NCI-H748 (cell line): ENCODE measurements around the gene CLNS1A.
"Not testable (repeated sequence)": the region's sequence is repeated elsewhere in the genome, so short reads cannot be mapped to it uniquely, and the experiment has no call there.

Experiments
- DNase-seq: peaks from one replicate; lab custom pipeline; 2025; ENCODE audit not compliant: unreplicated experiment; lab: John Stamatoyannopoulos, UW

Gene CLNS1A

DNA sequence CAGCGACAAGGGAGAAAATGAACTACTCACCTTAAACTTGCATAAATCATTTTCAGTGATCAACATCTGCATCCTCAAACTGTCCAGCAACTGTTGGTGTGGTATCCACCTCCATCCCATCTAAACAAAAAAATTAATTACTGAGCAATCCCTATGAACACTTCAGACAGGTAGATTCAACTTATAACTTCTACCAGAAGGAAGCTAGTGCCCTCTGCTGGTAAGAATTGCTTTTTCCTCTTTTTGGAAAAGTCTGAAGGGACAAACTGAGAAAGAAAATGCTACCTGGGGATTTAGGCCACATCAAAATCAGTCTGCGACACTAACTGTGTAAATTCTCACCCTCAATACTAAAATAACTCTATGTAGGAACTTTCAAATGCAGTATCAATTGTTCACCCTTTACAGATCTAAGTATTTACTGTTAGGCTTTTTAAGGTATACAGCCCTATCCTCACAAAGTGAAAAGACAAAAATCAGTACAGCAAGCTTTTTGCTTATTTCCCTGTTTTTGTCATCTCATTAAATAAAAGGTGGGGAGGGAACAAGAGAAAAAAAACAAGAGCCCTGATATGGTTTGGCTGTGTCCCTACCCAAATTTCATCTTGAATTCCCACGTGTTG is 17.9 kb downstream of the CLNS1A start:
- peak; percentile 54 for DNase-seq

DNA sequence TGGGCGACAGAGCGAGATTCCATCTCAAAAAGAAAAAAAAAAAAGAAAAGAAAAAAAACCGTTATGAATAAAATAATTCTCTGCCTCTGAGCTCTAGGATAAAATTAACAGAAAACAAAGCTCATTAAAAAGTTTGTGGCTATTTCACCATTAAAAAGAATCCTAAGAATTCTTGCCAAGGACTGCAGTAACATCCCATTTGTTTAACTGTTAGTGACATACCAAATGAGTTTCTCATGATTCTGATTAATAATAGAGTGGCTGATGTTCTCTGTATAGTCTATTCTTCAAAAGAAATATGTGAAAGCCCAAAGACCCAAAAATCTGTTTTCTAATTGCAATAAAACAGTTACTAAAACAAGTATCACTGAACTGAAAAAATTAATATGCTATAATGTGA is 19.7 kb downstream of the CLNS1A start:
- DNase-seq, result no peak

DNA sequence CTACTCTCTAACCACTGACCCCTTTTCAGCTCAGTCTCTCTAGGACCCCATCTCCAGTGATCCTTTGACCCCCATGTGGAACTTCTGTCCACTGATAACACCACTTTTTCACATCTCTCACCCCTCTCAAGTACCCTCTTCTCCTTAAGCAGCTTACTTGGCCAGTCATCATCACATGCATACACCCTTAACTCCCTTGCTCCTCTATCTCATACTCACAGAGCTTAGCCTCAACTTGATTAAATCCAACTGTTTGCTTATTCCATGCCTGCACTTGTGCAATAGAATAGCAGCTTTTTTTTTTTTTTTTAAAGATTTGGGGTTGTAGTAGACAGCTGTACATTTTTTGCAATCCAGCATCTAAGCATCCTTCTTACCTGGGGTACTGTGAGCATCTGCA is 25.7 kb downstream of the CLNS1A start:
- DNase-seq, result no peak

DNA sequence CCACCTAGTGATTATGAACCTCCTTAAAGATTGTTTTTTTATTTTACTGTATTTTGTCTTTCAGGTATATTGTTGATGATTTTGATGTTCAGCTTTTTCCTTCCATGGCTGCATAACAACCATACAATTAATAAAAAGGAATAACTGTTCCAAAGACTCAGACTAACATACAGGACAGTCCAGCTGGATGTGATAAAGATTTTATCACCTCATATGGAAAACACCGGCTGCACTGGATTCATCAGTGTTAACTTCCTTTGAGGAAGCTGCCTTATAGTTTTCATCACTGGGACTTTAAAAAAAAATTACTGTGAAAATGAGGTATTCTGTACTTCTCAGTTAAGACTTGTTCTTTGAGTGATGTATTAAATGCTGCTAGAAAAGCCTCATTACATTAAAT is 28.4 kb downstream of the CLNS1A start:
- DNase-seq, result no peak

DNA sequence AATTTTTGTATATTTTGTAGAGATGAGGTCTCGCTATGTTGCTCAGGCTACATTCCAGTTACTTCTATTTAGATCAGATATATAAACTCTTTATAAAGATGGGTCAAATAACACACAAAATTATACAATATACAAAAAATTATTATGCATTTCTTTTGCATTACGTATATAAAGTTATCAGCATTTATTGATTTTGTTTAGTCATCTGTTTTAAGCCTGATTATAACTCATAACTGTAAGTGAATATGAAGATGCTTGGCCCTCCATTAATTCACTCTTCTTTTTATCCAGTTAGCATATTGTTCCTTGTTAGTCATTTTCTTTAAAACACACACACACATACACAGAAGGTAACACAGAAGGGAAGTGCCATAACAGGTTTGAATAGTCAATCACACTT is 33.3 kb downstream of the CLNS1A start:
- no peak for DNase-seq

DNA sequence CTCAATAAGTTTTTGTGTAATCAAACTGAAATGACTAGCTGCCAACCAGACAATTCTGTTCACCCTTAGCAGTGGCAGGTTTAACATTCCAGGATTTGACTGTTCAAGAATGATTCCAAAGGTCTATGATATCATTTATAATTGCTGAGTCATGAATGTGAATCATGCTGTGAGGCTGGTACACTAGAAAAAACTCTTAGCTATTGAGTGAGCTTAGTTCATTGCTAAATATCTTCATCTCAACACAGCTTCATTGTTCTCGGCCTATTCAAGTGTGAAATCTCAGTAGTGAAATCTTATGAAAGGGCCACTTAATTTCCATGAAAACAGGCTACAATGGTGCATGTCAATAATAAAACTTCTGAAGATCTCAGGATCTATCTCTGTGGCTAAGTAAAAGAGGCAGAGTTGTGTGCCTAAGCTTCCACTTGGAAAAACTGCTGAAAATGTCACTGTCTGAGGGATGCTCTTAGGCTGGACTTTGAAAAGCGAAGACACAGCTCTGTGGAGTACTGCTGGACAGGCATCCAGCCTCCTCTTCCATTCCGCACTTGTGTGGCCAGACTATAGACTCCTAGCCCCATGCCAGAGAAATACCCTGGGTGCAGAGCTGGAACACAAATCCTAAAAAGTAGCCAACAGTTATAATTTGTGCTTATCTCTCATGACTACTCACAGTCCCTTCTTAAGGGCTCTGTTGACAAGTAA is 35.1 kb downstream of the CLNS1A start:
- no peak for DNase-seq

DNA sequence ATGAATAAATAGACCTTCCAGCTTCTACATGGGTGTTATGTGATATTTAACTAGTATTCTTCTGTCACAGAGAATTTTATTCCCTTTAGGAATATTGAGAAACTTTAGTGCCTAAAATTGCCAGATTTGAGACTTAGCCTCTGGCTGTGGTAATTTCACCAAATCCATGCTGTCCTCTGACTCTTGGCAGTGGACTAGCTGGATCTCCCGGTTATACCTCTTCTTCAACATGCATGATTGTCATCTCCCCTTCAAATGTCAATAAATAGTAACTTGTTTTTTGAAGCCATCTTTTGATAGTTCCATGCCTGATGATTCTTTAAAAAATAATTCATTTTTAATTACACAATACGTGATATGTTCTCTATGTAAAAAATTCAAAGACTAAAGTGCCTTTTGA is 39.4 kb downstream of the CLNS1A start:
- no peak for DNase-seq

DNA sequence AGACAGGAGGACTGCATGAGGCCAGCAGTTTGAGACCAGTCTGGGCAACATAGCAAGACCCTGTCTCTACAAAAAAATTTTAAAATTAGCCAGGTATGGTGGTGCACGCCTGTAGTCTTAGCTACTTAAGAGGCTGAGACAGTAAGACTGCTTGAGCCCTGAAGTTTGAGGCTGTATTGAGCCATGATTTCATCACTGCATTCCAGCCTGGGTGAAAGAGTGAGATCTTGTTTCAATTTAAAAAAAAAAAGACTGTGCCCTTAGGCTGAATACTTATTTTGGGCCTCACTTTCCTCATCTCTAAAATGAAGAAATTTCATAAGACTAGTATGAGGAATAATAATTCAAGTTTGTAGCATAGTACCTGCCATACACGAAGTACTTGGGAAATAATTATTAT is 41.0 kb downstream of the CLNS1A start:
- no peak for DNase-seq

DNA sequence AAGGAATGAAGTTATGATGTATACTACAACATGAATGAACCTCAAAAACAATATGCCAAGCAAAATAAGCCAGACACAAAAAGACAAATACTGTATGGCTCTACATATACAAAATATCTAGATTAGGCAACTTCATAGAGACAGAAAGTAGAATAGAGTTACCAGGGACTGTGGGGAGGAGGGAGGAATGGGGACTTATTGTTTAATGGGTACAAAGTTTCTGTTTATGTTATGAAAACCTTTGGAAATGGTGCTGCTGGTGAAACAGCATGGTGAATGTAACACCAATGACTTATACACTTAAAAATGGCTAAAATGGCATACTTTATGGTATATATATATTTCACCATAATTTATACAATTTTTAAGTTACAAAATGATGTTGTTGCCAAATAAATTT is 43.7 kb downstream of the CLNS1A start:
- no peak for DNase-seq

DNA sequence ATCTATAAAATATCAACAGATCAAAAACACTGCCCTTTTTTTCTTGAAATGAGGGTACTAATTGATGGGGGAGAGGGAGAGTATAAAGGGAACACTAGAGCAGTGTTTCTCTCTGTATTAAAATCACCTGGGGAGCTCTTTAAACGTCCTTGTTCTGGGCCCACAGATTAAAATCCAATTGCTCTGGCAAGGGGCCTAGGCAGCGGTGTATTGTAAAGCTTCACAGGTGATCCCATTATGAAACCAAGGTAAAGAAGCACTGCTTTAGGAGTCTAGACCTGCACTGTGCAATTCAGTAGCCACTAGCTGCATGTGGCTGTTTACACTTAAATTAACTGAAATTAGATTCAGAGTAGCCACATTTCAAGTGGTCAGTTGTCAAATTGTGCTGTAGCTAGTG is 44.9 kb downstream of the CLNS1A start:
- DNase-seq, result peak; percentile 78

DNA sequence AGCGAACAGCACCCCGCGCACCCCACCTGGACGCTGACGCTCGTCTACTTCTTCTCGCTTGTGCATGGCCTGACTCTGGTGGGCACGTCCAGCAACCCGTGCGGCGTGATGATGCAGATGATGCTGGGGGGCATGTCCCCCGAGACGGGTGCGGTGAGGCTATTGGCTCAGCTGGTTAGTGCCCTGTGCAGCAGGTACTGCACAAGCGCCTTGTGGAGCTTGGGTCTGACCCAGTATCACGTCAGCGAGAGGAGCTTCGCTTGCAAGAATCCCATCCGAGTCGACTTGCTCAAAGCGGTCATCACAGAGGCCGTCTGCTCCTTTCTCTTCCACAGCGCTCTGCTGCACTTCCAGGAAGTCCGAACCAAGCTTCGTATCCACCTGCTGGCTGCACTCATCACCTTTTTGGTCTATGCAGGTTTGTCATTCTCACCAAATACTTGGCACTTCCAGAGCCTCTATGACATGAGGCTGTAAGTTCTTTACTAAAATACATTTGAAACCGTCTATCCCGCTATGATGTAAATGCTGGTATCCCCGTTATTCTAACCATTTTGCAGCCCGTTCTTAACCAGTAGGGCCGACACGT is 47.3 kb downstream of the CLNS1A start:
- peak; percentile 70 for DNase-seq

DNA sequence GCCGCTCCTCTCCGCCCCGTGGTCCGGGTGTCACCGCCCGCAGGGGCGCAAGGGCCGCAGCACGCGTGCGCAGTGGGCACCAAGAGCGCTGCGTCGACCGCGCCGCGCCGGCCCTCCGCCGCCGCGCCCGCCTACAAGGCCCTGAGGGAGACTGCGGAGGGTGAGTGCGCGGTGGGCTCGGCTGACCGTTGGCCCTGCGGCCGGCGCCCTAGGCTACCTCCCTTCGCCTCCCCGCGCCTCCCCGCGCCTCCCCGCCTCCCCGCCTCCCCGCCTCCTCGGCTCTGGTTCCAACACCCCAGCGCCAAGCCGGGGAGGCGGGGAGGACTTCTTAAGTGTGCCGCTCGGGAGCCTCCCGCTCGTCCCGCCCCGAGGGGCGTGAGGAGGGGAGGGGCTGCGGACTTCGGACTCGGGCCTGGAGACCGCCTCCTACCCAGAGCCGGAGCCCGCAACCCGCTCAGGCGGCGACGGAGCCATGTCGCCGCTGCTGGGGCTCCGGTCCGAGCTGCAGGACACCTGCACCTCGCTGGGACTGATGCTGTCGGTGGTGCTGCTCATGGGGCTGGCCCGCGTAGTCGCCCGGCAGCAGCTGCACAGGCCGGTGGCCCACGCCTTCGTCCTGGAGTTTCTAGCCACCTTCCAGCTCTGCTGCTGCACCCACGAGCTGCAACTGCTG is 47.9 kb downstream of the CLNS1A start, which contains the start of gene AQP11:
Gene AQP11, plus strand, starts transcription at position 433 of the 673 bp plus-strand sequence. Its CDS starts 40 bp downstream, at position 473.
- DNase-seq, result peak; percentile 84

DNA sequence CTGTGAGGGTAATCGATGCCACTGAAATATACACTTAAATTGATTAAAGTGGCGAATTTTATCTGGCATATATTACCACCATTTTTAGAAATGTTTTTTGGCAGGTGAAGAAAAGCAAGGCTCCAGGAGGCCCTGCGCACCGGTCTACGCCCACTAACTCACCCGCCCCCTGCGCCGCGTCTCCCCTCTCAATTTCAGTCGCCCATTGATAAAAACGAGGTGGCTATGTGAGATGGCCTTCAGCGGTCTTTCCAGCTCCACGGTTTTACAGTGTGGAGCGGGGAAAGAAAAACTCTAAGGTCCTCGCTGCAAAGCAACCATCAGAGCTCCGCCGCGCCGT is 48.4 kb downstream of the CLNS1A start:
- no peak for DNase-seq

DNA sequence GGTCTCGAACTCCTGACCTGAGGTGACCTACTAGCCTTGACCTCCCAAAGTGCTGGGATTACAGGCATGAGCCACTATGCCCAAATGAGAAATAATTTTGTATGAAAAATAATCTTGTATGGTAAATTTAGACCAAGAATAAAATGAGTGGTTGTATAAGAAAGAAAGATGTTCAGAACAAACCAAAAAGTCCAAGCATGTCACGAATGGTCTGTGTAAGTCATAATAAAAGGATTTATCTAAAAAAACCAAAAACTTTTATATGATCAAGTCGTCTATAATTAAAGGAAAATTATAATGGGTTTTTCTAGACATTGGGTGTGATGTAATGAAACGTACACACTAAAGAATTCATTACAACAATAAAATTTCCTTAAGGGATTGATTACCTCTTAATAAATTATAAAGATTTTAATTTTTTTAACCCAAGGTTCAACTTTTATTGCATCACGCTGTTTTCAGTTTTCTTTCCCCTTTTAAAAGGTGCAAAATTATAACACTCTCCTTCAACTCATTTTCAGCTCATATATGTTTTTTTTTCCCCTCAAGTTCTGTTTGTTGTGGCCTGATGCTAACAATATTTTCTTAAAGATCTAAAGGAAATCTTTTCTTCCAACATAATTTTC is 56.8 kb downstream of the CLNS1A start:
- peak; percentile 34 for DNase-seq

DNA sequence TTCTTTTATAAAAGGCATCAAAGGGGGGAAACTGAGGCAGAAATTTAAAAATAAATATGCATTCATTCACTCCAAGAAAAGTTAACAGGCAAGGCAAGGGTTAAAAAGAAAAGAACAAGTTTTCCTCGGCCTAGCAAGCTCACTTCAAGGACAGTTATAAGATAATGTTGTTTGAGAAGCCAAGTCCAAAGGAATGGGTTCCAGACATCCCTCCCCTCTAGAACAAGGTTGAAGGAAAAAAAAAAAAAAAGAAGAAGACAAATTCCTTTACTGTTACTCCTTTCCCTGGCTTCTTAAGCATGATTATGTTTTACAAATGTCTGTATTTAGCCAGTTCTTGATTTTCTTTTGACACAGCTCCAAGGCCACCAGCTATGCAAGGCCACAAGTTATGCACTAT is 62.2 kb downstream of the CLNS1A start:
- DNase-seq, result not testable (repeated sequence)

DNA sequence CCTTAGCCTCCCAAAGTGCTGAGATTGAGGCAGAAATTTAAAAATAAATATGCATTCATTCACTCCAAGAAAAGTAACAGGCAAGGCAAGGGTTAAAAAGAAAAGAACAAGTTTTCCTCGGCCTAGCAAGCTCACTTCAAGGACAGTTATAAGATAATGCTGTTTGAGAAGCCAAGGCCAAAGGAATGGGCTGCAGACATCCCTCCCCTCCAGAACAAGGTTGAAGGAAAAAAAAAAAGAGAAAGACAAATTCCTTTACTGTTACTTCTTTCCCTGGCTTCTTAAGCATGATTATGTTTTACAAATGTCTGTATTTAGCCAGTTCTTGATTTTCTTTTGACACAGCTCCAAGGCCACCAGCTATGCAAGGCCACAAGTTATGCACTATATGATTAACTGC is 66.7 kb downstream of the CLNS1A start:
- DNase-seq, result not testable (repeated sequence)

DNA sequence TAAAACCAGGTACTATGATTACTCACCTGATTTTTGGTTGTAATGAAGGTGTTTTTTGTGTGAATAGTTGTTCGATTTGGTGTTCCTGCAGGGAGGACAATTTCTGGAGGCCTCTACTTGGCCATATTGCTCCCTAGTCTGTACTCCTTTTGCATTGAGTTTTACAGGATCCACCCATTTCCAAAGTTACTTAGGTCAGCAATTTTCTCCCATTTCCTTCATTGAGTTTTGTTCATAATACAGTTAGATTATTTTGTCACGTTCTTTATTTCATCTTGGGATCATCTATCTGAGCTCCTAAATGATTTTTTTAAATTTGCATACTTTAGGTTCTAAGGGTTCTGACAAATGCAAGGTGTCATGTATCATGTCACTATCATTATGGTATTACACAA is 67.9 kb downstream of the CLNS1A start:
- no peak for DNase-seq

DNA sequence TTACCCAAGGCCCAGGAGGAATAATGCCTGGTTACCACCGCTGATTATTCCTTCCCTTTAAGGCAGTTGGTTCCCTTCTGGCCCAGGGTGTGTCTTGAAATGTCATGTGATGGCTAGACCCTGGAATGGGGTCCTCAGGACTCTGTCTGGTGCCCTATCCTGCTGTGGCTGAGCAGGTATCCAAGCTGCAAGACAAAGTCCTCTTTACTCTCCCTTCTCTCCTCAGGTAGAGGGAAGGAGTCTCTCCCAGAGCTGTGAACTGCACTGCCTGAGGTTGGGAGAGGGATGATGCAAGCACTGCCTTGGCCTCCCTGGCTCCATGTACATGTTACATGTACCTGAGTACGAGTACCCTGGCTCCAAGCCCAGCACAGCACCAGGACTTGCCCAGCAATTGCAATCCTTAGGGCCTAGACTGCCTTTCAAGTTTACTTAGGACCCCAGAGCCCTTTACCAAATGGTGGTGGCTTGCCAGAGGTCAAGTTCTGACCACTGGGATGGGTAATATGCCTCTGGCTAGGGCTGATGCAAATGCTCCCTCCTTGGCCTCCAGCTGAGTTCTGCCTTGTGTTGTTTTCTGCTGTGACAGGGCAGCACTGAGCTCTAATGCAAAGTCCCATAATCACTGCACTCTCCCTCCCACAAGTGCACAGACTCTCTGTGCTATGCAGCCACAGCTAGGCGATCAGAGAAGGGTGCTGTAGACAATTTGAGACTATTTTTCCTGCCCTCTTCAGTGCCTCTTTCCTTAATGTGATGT is 68.5 kb downstream of the CLNS1A start:
- no peak for DNase-seq

DNA sequence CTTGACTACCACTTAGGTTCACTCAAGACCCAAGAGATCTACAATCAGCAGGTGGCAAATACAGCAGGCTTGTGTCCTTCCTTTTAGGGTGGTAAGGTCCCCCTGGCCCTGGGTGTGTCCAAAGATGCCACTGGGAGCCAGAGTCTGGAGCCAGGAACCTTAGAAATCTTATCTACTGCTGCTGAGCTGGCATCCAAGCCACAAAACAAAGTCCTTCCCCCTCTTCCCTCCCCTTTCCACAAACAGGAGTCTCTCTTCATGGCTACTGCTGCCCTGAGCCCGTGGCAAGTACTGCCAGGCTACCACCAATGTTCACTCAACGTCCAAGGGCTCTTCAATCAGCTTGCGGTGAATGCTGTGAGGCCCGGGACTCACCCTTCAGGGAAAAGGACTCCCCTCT is 69.3 kb downstream of the CLNS1A start:
- no peak for DNase-seq
